Panc1 (cell line): ENCODE measurements around the gene POU6F1.

Experiments
- CTCF ChIP-seq: fragments of 450-650 bp; IDR thresholded peaks from 2 replicates; pipeline ENCODE4 v1.5.1; 2017; ENCODE audit warnings: mild to moderate bottlenecking
- POLR2AphosphoS5 ChIP-seq: IDR thresholded peaks from 2 replicates; pipeline ENCODE4 v1.6.1; 2012; ENCODE audit warnings: mild to moderate bottlenecking, low read depth, low read length, moderate library complexity
- REST ChIP-seq, 2 experiments: IDR thresholded peaks; 2 replicates each; pipeline ENCODE4 v1.6.1; 2011 to 2012; ENCODE audit warnings: low read depth in 2 of 2, control low read depth in 1 of 2, low read length in 1 of 2, mild to moderate bottlenecking in 1 of 2, moderate library complexity in 1 of 2; ENCODE audit not compliant: insufficient read depth in 1 of 2
- TCF7L2 ChIP-seq: IDR thresholded peaks from 2 replicates; pipeline ENCODE4 v1.6.1; 2011; ENCODE audit warnings: mild to moderate bottlenecking, low read depth, low read length, inconsistent platforms

GRCh38 chr12:51163795-51164194 lies 54.1 kb downstream of the POU6F1 start:
- TF ChIP-seq CTCF, result no peak
- no peak for TF ChIP-seq POLR2AphosphoS5
- TF ChIP-seq TCF7L2, result no peak
- no peak for TF ChIP-seq REST (IDR thresholded peaks at IDR 0.05; ENCODE audit: insufficient read depth in 1 of 2, low read depth in 2 of 2, low read length in 1 of 2)
